GM18861 (cell line): ENCODE results near the gene DMP1.
"Not testable (repeated sequence)": the region's sequence is repeated elsewhere in the genome, so short reads cannot be mapped to it uniquely, and the experiment has no call there.

Experiments
- ATAC-seq: cut with Tn5 transposase; IDR thresholded peaks from one replicate; pipeline ENCODE4 v1.9.1; 2021; ENCODE audit not compliant: unreplicated experiment

Gene DMP1

DNA sequence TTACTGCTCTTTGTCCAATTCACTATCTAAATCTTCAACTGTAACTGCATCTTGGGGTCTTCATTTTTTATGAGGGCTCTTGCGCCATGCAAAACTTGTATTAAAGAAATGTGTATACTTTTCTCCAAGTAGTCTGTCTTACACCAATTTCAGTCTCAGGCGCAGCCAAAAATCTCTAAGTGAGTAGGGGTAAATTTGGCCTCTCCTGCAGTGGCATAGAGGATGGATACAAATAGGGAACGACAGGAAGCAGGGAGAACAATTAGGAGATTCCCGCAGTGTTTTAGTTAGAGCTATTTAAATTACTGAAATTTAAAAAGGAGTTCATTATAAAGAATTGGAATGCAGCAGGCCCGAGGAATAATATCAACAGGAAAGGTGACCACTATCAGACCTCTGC lies 30.2 kb downstream of the DMP1 start:
- no peak for ATAC-seq

DNA sequence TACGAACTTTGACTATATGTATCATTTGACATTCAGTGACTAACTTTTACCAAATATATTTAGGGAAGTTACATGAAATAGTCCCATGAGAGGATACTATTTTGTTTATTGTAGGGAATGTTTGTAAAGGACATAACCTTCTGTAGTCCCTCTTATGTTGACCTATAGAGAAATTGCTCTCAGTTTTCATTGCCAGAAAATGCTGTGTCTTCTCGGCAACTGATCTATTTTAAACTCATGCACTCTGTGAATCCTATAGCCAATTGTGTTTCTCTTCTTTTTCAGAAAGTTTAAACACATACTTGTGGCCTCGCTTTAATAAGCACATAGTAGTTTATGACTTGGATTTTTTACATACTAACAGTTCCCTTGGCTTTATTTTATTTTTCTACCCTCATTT lies 38.2 kb downstream of the DMP1 start:
- no peak for ATAC-seq

GRCh38 chr4:87690947-87691346 lies 40.9 kb downstream of the DMP1 start:
- ATAC-seq: not testable (repeated sequence)

DNA sequence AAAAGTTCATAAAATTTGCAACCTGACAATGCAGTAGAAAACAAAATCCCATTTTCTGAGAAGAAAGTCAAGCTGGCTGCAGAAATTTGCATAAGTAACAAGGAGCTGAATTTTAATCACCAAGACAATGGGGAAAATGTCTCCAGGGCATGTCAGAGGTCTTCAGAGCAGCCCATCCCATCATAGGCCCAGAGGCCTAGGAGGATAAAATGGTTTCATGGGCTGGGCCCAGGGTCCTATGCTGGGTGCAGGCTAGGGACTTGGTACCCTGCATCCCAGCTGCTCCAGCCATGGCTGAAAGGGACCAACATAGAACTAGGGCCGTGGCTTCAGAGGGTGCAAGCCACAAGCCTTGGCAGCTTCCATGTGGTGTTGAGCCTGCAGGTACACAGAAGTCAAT lies 42.0 kb downstream of the DMP1 start:
- not testable (repeated sequence) for ATAC-seq

- no peak for ATAC-seq
Observed at GRCh38 chr4:87697272-87697671, 47.2 kb downstream of the DMP1 start.

- ATAC-seq: no peak
Observed at GRCh38 chr4:87697945-87698344, 47.9 kb downstream of the DMP1 start.

DNA sequence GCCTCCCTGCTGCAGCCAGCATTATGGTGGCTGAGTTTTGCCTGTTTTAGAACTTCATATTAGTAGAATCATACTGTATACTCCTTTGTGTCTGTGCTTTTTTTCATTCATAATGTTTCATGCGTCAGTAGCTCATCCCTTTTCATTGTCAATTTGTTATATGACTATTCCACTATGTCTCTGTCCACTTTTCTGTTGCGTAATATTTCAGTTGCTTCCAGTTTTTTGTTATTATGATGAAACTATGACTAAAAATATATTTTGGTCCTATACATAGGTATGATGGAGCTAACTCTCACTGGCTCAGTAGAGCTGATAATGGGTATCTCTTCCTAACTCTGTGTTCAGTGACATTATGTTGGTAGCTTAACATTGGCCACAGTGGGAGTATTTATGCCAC lies 48.3 kb downstream of the DMP1 start:
- ATAC-seq: no peak

DNA sequence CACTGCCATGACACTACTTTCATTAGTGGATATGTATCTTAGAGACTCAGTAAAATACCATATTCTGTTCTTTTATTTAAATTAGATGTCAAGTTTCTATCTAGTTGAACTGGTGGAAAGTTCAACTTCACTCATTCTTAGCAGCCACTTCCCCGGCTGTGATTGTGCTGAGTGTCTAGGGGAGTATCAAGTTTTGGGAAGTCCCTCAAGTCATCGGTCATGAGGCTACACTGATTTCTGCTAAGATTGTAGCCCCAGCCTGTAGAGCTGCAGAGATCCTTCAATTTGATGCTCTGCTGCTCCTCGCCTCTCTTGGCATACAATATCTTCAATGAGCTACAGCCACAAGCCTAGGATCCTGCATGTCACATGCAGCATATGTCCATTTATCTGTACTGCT lies 53.9 kb downstream of the DMP1 start:
- no peak for ATAC-seq

- ATAC-seq: no peak
Observed at GRCh38 chr4:87707279-87707918, 57.3 kb downstream of the DMP1 start.
